ENCODE results near the gene PLCH1. TPM values are rescaled to one million over a fixed set of nuclear protein-coding genes. Genes with fewer than 3 reads are reported as not detected.

PLCH1 gene
- total and polyA plus RNA-seq, 2 of the 13 experiments (the other 11 are each of a cell fraction or from before 2014, with no cell fraction given): 2.0 to 3.0 TPM

- no peak overlapping the region for H3K4me3 ChIP-seq (replicated peaks in 1 of 3; ENCODE audit: insufficient read depth in 1 of 3, low read depth in 2 of 3, low read length in 3 of 3)
- H3K9ac ChIP-seq (ENCODE audit: insufficient read depth, low read depth, low read length): no peak overlapping the region
- H3K27ac ChIP-seq (ENCODE audit: extremely low read length, insufficient read depth, low read length): no peak overlapping the region
- no peaks in the 10 kb centered on the region for H4K20me1 ChIP-seq (ENCODE audit: insufficient read depth, low read length)
- H3K4me2 ChIP-seq (ENCODE audit: low read depth, low read length): no peak overlapping the region
- BruUV-seq (replicated peaks): no TSS peak
- no peaks in the 10 kb centered on the region for H3K4me1 ChIP-seq (ENCODE audit: insufficient read depth, low read length)
- no peak for FAIRE-seq
- H3K9me3 ChIP-seq (ENCODE audit: low read length): no peaks in the 10 kb centered on the region
- in situ Hi-C loops (cut with HindIII; ENCODE audit: extremely low pct_ligation_motif_present, low pct_unique_long_range_greater_than_20kb): no loop called here
- no peak for ATAC-seq
- no peak for DNase-seq (ENCODE audit: low spot score)
- POLR2A ChIA-PET: no interaction called here
- no peaks in the 10 kb centered on the region for H3K27me3 ChIP-seq (ENCODE audit: control insufficient read depth in 1 of 2, insufficient read depth in 2 of 2, low read length in 2 of 2)
- intact Hi-C loops (cut with micrococcal nuclease; ENCODE audit: unreplicated experiment): no loop called here
- CTCF ChIA-PET (ENCODE audit: low intra/inter-chr PET ratio, low total read pairs): no interaction called here
- no peak for TF ChIP-seq ZNF468 (CRISPR knock-in tag; IDR thresholded peaks at IDR 0.05)
- TF ChIP-seq MAF1 (CRISPR knock-in tag; IDR thresholded peaks at IDR 0.05; ENCODE audit: borderline replicate concordance): no peak
- TF ChIP-seq, protein P1, sequence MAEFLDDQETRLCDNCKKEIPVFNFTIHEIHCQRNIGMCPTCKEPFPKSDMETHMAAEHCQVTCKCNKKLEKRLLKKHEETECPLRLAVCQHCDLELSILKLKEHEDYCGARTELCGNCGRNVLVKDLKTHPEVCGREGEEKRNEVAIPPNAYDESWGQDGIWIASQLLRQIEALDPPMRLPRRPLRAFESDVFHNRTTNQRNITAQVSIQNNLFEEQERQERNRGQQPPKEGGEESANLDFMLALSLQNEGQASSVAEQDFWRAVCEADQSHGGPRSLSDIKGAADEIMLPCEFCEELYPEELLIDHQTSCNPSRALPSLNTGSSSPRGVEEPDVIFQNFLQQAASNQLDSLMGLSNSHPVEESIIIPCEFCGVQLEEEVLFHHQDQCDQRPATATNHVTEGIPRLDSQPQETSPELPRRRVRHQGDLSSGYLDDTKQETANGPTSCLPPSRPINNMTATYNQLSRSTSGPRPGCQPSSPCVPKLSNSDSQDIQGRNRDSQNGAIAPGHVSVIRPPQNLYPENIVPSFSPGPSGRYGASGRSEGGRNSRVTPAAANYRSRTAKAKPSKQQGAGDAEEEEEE (CRISPR knock-in tag; IDR thresholded peaks at IDR 0.05; ENCODE audit: borderline replicate concordance): no peak
- no peak for TF ChIP-seq KLF13 (CRISPR knock-in tag; IDR thresholded peaks at IDR 0.05)
- TF ChIP-seq TARDBP (CRISPR knock-in tag; IDR thresholded peaks at IDR 0.05): no peak
- no peak for TF ChIP-seq ZNF782 (CRISPR knock-in tag; IDR thresholded peaks at IDR 0.05; ENCODE audit: borderline replicate concordance)
- no peak for TF ChIP-seq SNAI1 (CRISPR knock-in tag; IDR thresholded peaks at IDR 0.05; ENCODE audit: borderline replicate concordance)
- TF ChIP-seq NFIC (IDR thresholded peaks at IDR 0.05; ENCODE audit: low read length): no peak
- TF ChIP-seq REL (CRISPR knock-in tag; conservative IDR thresholded peaks at IDR 0.05): no peak
- TF ChIP-seq ZNF329 (CRISPR knock-in tag; IDR thresholded peaks at IDR 0.05; ENCODE audit: low read depth): no peak
- no peak for TF ChIP-seq ZNF83 (CRISPR knock-in tag; IDR thresholded peaks at IDR 0.05; ENCODE audit: borderline replicate concordance)
- no peak for TF ChIP-seq MATR3 (CRISPR knock-in tag; IDR thresholded peaks at IDR 0.05)
- no peaks in the 10 kb centered on the region for H3K79me2 ChIP-seq (ENCODE audit: insufficient read depth, low read length)
- H2AFZ ChIP-seq (ENCODE audit: low read length): no peak overlapping the region
- H3K36me3 ChIP-seq (replicated peaks in 1 of 2; ENCODE audit: control insufficient read depth in 1 of 2, insufficient read depth in 2 of 2, low read length in 2 of 2): no peaks in the 10 kb centered on the region
- 20% methylated on average over 4 of the region's 4 CpGs for WGBS (ENCODE audit: low lambda C conversion rate)
These were observed 300.1 kb downstream of the PLCH1 start for GRCh38 chr3:155444771-155445170.

Data from HepG2 (cell line).